Astrocyte (in vitro differentiated cells and primary cell): ENCODE results near the gene CTSF. TPM values are rescaled to one million over a fixed set of nuclear protein-coding genes. Genes with fewer than 3 reads are reported as not detected.
"Not testable (repeated sequence)": the region's sequence is repeated elsewhere in the genome, so short reads cannot be mapped to it uniquely, and the experiment has no call there.

Experiments used
- DNase-seq: peaks from one replicate; pipeline ENCODE4 v3.0.0-alpha.2; 2010; ENCODE audit warnings: low read depth
- FAIRE-seq: peaks from 2 replicates; lab custom pipeline; 2011; peaks lifted over from hg19 to GRCh38; lab: Jason Lieb, UNC
- H2AFZ ChIP-seq: 2 replicates; pipeline ENCODE4 v1.6.0; 2012; ENCODE audit warnings: low read depth, low read length, inconsistent platforms
- H3K27ac ChIP-seq: 2 replicates; pipeline ENCODE4 v1.5.1; 2011; ENCODE audit warnings: low read depth, low read length, inconsistent platforms
- H3K27me3 ChIP-seq: 2 replicates; pipeline ENCODE4 v1.6.0; 2011; ENCODE audit warnings: low read length, inconsistent platforms; ENCODE audit not compliant: insufficient read depth
- H3K36me3 ChIP-seq: 2 replicates; pipeline ENCODE4 v1.5.1; 2011; ENCODE audit warnings: low read length, inconsistent platforms; ENCODE audit not compliant: insufficient read depth
- H3K4me1 ChIP-seq: 2 replicates; pipeline ENCODE4 v1.5.1; 2011; ENCODE audit warnings: low read length, inconsistent platforms; ENCODE audit not compliant: insufficient read depth
- H3K4me2 ChIP-seq: 2 replicates; pipeline ENCODE4 v1.6.0; 2012; ENCODE audit warnings: low read length, inconsistent platforms
- H3K4me3 ChIP-seq: 2 replicates; pipeline ENCODE4 v1.5.1; 2011; ENCODE audit warnings: low read depth, mild to moderate bottlenecking, low read length, inconsistent platforms; ENCODE audit not compliant: insufficient read depth
- H3K79me2 ChIP-seq: 2 replicates; pipeline ENCODE4 v1.6.0; 2012; ENCODE audit warnings: mild to moderate bottlenecking, low read length, inconsistent platforms; ENCODE audit not compliant: insufficient read depth
- H3K9ac ChIP-seq: 2 replicates; pipeline ENCODE4 v1.6.0; 2012; ENCODE audit warnings: mild to moderate bottlenecking, low read length, inconsistent platforms
- H3K9me3 ChIP-seq: 2 replicates; pipeline ENCODE4 v1.5.1; 2012; ENCODE audit warnings: low read depth, mild to moderate bottlenecking, low read length, inconsistent platforms; ENCODE audit not compliant: insufficient read depth
- H4K20me1 ChIP-seq: 2 replicates; pipeline ENCODE4 v1.6.0; 2012; ENCODE audit warnings: low read length, inconsistent platforms; ENCODE audit not compliant: insufficient read depth
- H3K27ac Mint-ChIP-seq: one replicate; pipeline ENCODE4 v1.8.0; 2021; ENCODE audit warnings: mild to moderate bottlenecking, mixed read lengths; ENCODE audit not compliant: unreplicated experiment
- H3K27me3 Mint-ChIP-seq: one replicate; pipeline ENCODE4 v1.8.0; 2021; ENCODE audit warnings: low read depth, mixed read lengths; ENCODE audit not compliant: unreplicated experiment
- H3K36me3 Mint-ChIP-seq: one replicate; pipeline ENCODE4 v1.8.0; 2021; ENCODE audit warnings: low read depth, mixed read lengths; ENCODE audit not compliant: unreplicated experiment
- H3K4me1 Mint-ChIP-seq: one replicate; pipeline ENCODE4 v1.8.0; 2021; ENCODE audit warnings: low read depth, mixed read lengths; ENCODE audit not compliant: unreplicated experiment
- H3K4me3 Mint-ChIP-seq: one replicate; pipeline ENCODE4 v1.8.0; 2021; ENCODE audit warnings: mild to moderate bottlenecking, moderate library complexity, mixed read lengths; ENCODE audit not compliant: unreplicated experiment
- H3K9me3 Mint-ChIP-seq: one replicate; pipeline ENCODE4 v1.8.0; 2021; ENCODE audit warnings: mild to moderate bottlenecking, mixed read lengths; ENCODE audit not compliant: unreplicated experiment
- EZH2 ChIP-seq: IDR thresholded peaks from 2 replicates; pipeline ENCODE4 v1.6.1; 2012; ENCODE audit warnings: mild to moderate bottlenecking, low read length, inconsistent platforms; ENCODE audit not compliant: insufficient read depth
- total RNA-seq: library from RNA; stranded (reverse); gene quantifications from 2 replicates; pipeline ENCODE4 v1.2.1, GENCODE V29; 2021
- TF ChIP-seq, protein P1 (sequence below): IDR thresholded peaks from 2 replicates; pipeline ENCODE4 v1.5.1; 2011; ENCODE audit warnings: low read depth, mild to moderate bottlenecking, inconsistent platforms, low read length, moderate library complexity; ENCODE audit not compliant: insufficient read depth

The CTSF gene
- total RNA-seq, 1 donor from 2014 or later, result 1.5 TPM

GRCh38 chr11:66591175-66591574 is 22.8 kb upstream of the CTSF start:
- H3K4me3 Mint-ChIP-seq, result no peak overlapping the region
- H3K4me1 Mint-ChIP-seq, result peaks cover 14% of the 10 kb centered on the region
- Histone ChIP-seq H3K4me3 (no peak overlapping the region), H3K9me3 (no peaks in the 10 kb centered on the region), H4K20me1 (peaks cover 16% of the 10 kb centered on the region), H3K27ac (no peak overlapping the region), H3K9ac (no peak overlapping the region), H3K4me1 (peaks cover 15% of the 10 kb centered on the region), H3K4me2 (no peak overlapping the region), H3K79me2 (peaks cover 9% of the 10 kb centered on the region), H3K36me3 (no peaks in the 10 kb centered on the region), H2AFZ (no peak overlapping the region), H3K27me3 (no peaks in the 10 kb centered on the region)
- H3K9me3 Mint-ChIP-seq, result peaks cover 14% of the 10 kb centered on the region
- FAIRE-seq (no peak), DNase-seq (no peak)
- H3K27me3 Mint-ChIP-seq, result peaks cover 5% of the 10 kb centered on the region
- TF ChIP-seq, protein P1, sequence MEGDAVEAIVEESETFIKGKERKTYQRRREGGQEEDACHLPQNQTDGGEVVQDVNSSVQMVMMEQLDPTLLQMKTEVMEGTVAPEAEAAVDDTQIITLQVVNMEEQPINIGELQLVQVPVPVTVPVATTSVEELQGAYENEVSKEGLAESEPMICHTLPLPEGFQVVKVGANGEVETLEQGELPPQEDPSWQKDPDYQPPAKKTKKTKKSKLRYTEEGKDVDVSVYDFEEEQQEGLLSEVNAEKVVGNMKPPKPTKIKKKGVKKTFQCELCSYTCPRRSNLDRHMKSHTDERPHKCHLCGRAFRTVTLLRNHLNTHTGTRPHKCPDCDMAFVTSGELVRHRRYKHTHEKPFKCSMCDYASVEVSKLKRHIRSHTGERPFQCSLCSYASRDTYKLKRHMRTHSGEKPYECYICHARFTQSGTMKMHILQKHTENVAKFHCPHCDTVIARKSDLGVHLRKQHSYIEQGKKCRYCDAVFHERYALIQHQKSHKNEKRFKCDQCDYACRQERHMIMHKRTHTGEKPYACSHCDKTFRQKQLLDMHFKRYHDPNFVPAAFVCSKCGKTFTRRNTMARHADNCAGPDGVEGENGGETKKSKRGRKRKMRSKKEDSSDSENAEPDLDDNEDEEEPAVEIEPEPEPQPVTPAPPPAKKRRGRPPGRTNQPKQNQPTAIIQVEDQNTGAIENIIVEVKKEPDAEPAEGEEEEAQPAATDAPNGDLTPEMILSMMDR, result no peak
- no peak for TF ChIP-seq EZH2
- H3K36me3 Mint-ChIP-seq, result peaks cover 9% of the 10 kb centered on the region
- no peak overlapping the region for H3K27ac Mint-ChIP-seq

DNA sequence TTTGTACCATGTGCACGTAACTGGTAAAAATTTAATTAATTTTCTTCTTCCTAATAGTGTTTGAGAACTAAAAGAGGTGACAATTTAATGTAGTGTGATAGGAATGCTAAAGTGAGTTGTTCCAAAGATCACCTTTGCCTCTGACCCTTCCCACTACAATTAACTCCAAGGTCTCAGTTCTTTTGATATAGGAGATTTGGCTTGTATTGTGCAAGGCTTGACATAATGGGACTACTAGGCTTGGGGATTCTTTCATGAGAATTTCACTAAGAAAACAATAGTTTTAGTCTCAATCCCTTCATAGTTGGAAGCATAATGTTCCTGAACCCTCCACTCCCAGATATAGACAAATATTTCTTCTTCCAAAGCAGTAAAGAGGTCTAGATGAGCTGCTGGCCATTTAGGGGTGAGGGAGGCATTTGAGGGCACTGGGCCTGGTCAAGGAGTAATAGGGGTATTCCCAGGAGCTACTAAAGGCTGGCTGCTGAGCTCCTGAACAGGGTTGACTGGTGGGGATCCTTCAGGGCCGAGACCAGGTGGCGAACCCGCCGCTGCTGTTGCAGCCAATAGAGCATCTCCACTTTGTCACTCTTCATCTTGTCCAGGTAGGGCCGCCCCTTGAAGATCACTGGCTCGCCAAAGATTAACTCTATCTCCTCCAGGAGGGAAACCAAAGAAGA is 21.7 kb upstream of the CTSF start:
- Histone ChIP-seq H3K79me2 (peaks cover 9% of the 10 kb centered on the region), H3K36me3 (no peaks in the 10 kb centered on the region), H3K4me2 (no peak overlapping the region), H3K4me3 (no peak overlapping the region), H4K20me1 (peaks cover 7% of the 10 kb centered on the region), H3K27me3 (no peaks in the 10 kb centered on the region), H3K9ac (no peak overlapping the region), H2AFZ (no peak overlapping the region), H3K9me3 (no peaks in the 10 kb centered on the region), H3K4me1 (peaks cover 8% of the 10 kb centered on the region), H3K27ac (no peak overlapping the region)
- no peak for FAIRE-seq
- Mint-ChIP-seq H3K4me1 (peaks cover 11% of the 10 kb centered on the region), H3K27me3 (peaks cover 6% of the 10 kb centered on the region), H3K9me3 (peaks cover 16% of the 10 kb centered on the region), H3K27ac (no peak overlapping the region), H3K36me3 (peaks cover 9% of the 10 kb centered on the region), H3K4me3 (no peak overlapping the region)
- no peak for DNase-seq
- TF ChIP-seq, protein P1, result no peak
- TF ChIP-seq EZH2, result no peak

DNA sequence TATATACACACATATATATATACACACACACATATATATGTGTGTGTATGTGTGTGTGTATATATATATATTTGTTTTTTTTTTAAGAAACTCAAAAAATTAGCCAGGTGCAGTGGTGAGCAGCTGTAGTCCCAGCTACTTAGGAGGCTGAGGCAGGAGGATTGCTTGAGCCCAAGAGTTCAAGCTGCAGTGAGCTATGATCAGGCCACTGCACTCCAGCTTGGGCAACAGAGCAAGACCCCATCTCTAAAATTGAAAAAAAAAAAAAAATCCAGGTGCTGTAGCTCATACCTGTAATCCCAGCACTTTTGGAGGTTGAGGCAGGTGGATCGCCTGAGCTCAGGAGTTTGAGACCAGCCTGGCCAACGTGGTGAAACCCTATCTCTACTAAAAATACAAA is 20.9 kb upstream of the CTSF start:
- H3K9ac ChIP-seq, result not testable (repeated sequence)

More for the DNA sequence above, 20.9 kb upstream of the CTSF start:
- H2AFZ ChIP-seq, H3K9me3 ChIP-seq, H3K4me3 Mint-ChIP-seq, H3K4me1 Mint-ChIP-seq, H3K36me3 ChIP-seq, H3K27me3 ChIP-seq, H3K4me1 ChIP-seq, H3K4me2 ChIP-seq, H3K27ac ChIP-seq, DNase-seq, H3K4me3 ChIP-seq, H3K36me3 Mint-ChIP-seq, FAIRE-seq, H3K79me2 ChIP-seq, H3K27ac Mint-ChIP-seq, H3K27me3 Mint-ChIP-seq, H4K20me1 ChIP-seq: not testable (repeated sequence)
- H3K9me3 Mint-ChIP-seq, result peaks cover 16% of the 10 kb centered on the region
